Effector CD4-positive, alpha-beta T cell (primary cell): Measurements from ENCODE around the gene JPH2.

Source experiments
- DNase-seq: peaks from one replicate; pipeline ENCODE4 v3.0.0-alpha.2; 2020

The JPH2 gene

DNA sequence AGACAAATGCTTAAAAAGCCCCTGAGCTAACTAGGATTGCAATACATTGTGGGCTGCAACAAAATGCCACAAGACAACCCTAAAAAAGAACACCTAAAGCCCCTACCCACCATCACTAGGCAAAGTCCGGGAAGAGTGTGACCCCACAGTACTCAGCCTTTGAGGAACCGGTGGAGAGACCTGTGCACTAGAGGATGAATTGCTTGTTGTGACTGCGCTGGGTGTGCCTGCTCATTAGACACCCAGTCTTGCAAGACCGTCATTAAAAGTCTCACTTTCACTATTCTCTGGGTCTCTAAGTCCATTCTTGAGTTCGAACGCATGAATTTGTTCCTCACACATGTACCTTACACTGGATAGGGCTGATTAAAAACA, 88.7 kb downstream of the JPH2 start:
- no peak for DNase-seq

DNA sequence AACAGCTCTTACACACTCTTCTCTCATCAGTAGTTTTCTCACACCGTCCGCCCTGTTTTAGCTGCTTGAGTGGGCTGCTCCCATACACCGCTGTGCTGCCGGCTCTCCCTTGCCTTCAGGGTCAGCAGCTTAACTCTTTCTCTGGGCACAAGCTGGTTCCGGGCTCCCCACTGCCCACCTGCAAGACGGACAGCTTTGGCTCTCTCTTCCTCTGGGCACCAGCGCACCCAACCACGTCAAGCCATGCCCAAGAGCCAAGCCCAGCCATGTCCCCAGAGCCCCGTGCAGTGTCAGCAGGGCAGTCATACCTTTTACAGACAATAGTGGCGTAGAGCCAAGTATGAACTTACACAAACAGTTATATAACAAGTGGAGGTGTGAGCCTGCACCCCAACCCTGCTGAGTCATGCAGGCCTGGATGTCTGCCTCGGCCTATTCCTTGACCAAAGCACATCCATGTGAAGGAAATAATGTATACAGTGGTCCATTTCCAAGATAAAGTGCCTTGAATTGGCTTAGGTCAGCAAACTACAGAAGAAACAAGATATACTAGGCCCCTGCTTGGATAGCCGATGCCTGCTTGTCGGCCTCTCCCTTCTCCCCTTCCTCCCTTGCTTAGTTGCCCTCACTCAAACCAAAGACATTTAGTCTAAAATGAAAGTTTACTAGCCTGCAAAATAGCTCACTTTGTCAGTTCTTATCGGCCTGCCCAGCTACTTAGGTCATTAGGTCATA, 89.3 kb downstream of the JPH2 start:
- DNase-seq, result no peak

DNA sequence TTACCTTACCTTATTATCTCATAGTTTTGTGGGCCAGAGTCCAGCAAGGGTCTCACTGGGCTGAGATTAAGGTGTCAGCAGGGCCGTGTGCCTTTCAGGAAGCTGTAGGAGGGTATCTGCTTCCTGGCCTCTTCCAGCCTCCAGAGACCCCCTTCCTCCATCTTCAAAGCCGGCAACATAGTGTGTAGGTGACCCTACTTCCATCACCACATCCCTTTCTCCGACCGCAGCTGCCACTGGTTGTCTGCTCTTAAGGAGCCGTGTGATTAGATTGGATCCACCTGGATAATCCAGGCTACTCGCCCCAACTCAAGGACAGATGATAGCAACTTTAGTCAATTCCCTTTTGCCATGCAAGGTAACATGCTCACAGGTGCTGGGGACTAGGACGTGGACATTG, 91.2 kb downstream of the JPH2 start:
- no peak for DNase-seq

DNA sequence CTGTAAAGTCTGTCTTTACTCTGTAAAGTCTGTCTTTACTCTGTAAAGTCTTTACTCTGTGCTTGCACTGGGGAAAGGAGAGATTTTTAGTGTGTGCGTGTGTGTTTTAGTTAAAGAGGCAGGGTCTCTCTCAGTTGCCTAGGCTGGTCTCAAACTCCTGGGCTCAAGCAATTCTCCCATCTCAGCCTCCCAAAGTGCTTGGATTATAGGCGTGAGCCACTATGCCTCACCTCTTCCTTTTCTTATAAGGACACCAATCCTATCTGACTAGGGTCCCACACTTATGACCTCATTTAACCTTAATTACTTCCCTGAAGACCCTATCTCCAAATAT, 93.8 kb downstream of the JPH2 start:
- DNase-seq, result no peak

DNA sequence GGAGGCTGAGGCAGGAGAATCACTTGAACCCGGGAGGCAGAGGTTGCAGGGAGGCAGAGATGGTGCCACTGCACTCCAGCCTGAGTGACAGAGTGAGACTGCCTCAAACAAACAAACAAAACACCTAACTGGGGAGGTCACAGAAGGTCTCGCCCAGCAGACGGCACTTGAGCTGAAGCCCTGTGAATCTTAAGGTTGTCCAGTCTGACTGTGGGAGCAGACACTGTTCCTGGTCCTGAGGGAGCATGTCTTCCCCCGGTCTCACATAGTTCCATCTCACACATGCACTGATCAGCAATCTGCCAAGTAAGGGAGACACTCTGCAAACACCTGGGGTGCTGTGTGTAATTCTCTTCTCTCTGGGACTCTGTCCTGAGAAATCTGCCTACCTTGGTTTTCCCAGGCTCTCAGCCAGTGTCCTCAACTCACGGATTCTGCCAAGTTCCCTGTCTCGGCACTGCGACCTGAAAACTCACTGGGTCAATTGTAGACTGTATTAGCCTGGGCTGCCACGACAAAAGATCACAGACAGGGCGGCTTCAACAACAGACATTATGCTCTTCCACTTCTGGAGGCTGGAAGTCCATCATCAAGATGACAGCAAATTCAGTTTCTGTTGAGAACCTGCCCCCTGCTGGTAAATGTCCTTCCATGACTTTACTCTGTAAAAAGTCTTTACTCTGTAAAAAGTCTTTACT, 94.3 kb downstream of the JPH2 start:
- DNase-seq, result no peak

DNA sequence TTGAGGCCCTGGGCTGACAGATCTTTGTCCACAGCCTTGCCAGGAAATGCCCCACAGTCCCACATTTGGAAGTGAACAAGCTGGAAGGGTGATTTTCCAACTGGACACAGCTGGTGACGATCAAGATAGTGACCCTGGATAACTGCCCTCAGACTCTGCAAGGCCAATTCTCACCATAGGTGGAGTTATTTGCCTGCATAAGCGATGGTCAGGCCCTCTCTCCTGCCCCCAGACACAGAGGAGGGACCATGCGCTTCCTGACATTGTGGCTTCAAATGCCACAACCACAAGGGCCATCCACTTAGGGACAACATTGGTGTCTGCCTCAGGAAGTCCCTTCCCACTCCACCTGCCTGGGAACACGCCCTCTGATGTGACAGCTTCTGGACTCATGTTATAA, 96.0 kb downstream of the JPH2 start:
- DNase-seq, result no peak

DNA sequence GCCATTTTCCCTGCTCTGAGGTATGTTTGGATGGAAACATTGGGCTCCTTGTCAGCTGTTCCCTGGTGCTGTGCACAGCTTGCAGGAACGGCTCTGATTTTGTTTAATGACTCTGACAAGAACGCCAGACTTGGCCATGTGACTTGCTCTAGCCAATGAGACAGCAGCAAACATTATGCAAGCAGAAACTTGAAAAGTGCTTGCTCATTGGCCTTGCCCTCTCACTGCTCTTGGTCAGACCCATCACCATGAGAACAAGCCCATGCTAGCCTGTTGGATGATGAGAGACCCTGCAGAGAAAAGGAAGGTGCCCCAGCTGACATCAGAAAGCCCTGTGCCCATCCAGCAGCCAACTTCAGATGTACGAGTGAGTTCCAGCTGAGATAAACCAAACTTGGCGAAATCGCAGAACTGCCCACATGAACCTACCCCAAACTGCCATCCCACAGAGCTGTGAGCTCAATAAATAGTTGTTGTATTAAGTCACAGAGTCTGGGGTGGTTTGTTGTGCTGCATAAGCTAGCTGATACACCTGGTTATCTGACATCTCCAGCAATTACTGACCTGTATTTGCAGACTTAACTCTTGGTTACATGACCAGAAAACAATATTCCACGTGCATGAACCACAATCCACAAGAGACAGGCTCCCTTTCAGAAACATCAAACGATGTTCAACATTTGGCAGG, 96.9 kb downstream of the JPH2 start:
- no peak for DNase-seq

DNA sequence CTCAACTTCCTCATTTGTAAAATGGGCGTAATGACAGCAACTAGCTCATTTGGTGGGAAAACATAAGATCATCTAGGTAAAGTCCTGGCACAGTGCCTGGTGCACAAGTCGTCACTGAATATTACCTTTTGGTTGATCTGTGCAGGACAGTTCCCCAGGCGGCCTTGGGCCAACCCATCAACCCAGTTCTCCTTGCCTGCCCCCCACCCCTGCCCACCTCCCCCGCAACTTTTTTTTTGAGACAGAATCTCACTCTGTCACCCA, 99.2 kb downstream of the JPH2 start:
- no peak for DNase-seq

DNA sequence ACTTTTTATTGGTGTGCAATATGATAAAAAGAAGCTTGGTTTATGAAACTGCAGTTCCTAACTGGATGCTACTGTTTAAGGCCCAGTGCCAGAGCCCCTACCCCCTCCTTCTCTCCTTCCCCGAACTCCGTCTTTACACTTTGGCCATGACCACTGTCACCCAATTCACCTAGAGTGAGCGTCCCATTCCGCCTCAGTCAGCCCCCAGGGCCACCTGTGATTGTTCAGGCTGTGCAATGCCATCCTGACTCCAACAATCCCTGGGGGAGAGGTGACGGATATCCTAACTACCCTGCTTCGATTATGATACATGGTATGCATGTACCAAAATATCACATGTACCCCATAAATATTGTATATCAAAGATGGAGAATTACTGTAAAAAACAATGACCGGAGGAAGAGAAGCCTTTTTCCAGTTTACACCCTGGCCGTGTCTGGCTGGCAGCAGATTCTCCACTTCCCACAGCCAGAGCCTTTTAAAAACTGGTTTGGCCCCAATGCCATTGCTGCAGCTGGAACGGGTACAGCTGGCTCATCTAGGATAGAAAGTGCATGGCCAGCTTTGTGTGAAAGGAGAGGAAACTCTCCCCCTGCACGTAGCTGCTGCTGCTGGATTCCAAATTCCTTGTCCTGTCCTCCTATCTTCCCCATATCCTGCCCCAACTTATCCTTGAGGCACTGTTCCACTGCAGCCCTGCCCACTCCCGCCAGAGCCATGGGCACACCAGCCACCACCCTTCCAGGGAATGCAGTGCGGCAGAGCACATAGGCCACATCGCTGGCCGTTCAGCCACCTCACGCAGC, 99.7 kb downstream of the JPH2 start:
- DNase-seq, result no peak

DNA sequence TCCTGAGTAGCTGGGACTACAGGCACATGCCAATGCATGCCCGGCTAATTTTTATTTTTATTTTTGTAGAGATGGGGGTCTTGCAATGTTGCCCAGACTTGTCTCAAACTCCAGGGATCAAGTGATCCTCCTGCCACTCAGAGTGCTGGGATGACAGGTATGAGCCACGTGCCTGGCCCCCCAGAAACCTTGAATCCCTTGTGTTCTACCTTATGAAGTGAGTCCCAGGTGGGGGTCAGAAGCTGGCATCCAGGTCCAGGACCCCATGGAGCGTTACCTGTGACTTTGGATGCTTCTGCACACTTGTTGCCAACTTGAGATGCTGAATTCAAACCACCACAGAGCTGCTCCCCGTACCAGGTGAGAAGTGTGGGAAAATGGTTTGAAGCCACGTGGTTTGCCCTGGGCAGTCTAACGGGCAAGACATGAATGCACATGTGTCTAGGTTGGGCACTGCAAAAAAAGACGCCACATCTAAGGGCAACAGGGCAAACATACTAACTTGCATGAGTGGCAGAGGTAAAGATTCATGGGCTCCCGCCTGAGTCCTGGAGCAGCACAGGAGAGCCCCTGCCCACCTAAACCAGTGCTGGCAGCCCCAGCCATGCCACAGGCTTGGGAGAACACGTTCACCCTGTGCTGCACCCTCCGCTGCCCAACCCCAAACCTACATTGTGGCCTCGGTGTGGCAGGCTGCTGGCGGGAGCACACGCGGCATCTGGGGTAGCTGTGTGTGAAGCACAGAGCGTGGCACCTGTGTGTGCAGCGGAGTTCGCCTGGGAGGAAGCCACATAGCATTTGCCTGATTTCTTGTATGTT, 101.2 kb downstream of the JPH2 start:
- no peak for DNase-seq

DNA sequence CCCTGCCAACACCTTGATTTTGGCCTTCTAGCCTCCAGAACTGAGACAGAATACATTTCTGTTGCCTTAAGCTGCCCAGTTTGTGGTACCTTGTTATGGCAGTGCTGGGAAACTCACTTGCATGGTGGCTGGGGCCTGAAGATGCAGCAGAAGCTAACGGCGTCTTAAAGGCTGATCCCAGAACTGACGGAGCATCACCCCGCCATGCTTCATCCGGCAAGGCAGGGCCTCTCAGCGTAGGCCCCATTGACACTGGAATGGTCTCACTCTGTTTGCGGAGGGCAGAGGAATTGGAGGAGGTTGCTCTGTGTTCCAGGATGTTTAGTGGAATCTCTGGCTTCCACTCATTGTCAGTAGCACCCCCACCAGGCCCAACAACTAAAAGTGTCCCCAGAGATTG, 102.1 kb downstream of the JPH2 start:
- no peak for DNase-seq

DNA sequence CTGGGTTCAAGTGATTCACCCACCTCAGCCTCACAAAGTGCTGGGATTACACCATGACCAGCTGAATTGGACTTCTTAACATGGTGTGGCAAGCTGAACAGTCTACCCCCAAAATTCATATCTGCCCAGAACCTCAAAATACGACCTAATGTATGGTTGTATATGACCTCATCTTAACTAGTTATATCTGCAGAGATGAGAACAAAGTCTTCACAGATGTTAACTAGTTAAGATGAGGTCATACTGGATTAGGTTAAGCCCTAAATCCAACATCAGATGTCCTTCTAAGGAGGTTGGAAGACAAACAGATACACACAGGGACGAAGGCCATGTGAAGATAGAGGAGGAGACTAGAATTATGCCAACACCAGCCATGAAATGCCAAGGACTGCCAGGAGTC, 102.5 kb downstream of the JPH2 start:
- no peak for DNase-seq

DNA sequence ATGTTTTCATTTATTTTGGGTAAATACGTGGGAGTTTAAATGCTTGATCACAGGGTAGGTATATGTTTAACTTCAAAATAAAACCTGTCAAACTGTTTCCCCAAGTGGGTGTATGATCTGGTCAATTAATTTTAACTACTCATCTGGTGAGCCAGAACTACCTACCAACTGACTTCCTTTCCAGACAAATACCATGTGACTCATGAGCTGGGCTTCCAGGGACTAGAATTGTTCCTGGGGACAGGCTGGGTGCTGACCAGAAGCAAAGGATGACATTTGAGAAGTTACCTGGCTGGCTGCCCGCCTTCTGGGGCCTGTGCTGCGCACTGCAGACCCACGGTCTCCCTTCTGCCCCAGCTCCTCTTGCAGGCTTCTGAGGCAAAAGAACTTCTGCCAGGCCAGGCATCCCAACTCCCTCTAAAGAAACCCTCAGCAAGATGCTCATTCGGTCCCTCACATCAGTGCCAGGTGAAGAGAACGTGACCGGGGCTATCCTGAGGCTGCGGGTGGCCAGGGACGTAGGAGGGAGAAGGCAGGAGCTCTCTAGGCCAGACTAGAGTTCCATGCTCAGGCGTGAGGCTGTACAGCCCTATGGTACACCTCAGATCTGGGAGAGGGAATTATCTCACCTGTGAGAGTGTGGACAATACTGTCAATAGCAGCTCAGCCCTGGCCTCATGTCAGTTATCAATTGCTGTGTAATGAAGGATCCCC, 103.6 kb downstream of the JPH2 start:
- DNase-seq, result no peak

DNA sequence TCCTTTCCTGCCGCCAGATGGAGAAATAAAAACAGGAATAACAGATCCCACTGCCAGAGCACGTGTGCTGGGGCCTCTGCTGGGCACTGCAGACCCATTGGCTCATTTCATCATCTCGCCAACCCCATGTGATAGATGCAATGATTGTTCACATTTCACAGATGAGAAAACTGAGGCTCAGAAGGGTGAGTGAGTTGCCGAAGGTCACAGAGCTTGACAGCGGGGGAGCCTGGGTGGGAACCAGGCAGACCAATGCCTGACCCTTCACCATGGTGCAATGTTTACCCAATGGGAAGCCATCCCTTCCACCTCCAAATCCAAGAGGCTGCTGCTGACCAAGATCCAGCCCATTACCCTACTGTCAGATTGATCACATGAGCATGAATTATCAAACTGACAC, 105.1 kb downstream of the JPH2 start:
- DNase-seq, result no peak

DNA sequence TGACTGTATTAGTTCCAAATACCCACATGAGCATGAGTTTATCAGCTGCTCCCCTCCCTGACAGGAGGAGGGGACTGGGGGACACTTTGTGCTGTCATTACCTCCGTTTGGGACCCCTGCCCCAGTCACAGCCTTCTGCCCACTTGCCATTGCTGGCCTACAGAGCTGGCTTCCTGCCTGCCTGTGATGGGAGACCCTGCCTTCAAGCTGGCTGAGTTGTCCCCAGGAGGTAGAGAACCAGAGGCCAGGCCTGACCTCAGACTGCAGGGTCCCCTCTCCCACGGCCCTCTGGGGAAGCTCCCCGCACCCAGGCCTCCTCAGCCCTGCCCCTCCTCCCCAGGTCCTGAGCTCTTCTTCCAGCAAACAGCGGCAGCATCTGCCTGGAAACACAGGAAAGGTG, 105.5 kb downstream of the JPH2 start:
- no peak for DNase-seq

DNA sequence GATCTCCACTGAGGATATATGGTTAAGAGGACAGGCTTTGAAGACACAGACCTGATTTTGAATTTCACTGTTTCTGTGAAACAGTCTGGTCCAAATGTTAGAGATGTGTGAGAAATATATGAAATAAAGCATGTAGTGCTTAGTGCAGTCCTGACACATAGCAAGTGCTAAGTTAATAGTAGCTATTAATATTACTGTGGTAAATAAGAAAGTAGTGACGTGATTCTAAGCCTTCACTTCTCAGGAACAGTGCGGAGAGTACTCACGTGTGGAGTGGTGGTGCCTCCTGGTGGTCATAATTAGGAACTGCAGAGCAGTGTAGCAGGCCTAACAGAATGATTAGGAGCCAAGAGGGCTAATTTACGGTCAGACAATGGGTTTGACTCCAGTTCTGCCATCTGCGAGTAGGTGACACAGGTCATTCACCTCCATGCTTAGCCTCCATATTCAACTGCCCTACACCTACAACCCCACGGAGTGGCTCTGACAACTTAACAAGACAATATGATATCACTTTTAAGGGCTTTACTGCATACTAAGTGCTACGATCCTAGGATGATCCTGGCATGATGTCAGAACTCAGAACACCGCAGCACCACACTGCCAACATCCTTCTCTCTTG, 106.2 kb downstream of the JPH2 start:
- peak; percentile 73 for DNase-seq

DNA sequence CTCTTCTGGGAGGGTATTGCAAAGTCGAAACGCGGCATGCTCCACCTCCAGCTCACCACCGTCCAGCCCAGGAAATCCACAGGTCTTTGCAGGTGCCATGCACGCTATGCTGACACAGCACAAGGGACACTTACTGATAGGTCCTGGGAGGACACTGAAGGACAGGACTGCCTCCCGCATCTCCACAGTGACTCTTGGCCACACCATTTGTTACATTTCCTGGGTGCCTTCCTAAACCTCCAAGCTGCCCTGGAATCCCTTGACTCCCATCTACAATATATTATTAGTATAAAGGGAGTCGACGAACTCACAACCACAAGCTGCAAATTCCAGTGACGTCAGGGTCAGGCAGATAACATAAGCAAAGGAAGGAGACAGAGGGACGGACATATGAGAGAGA, 106.9 kb downstream of the JPH2 start:
- no peak for DNase-seq

DNA sequence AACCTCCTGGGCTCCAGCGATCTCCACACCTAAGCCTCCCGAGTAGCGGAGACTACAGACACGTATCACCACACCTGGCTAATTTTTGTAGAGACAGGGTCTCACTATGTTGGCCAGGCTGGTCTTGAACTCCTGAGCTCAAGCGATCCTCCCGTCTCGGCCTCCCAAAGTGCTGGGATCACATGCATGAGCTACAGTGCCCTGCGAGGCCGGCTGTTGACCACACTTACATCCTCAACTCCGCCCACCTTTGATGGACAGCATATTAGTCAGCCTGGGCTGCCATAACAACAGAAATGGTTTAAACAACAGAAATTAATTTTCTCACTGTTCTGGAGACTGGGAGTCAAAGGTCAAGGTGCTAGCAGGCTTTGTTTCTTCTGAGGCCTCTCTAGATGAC, 107.7 kb downstream of the JPH2 start:
- DNase-seq, result no peak

DNA sequence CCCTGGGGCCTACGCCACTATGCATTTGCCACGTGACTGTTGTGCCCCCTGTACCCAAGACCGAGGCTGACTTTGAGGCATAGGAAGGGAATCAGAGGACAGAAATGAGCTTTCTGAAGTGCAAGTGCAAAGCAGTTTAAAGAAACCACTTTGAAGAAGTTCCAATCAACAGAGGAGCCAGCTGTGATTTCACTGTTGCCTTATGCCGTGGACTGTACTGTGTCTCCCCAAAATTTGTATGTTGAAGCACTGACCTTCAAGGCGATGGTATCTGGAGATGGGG, 111.1 kb downstream of the JPH2 start:
- no peak for DNase-seq

DNA sequence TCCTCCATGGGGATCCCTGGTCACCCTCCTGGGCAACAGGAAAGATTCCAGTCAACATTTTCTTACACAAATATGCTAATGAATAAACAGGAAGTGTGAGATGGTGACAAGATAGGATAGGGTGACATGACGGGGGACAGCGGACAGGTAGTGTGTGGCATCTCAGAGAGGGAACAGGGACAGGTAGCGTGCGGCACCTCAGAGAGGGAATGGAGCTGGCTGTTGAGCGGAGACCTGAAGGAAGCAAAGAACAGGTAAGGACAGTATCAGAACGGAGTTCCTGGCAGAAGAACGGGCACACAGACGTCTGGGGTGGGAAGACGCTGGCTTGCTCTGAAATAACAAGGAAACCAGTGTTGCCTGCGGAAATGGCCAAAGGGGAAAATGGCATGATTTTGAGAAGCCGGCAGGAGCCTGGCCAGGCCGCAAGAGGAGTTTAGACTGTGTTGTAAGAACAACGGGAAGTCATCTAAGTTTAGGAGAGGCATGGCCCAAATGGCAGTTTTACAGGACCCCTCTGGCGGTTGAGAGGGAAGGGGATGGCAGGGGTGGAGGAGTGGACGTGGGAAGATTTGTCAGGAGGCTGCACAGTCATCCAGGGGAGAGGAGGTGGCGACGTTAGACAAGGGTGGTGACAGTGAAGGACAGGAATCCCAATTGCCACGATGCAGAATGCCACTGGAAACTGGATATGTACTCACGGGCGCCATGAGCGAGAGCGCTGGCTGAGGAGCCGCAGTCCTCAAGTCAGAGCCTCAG, 111.6 kb downstream of the JPH2 start:
- no peak for DNase-seq
